GM10847 (cell line): ENCODE measurements around the gene GNRH2.

Experiments used
- POLR2A ChIP-seq: IDR thresholded peaks from 2 replicates; pipeline ENCODE4 v1.6.1; 2011; ENCODE audit not compliant: insufficient read length; ENCODE audit errors: extremely low read depth

GNRH2 gene

GRCh38 chr20:3038454-3038853, 5.0 kb upstream of the GNRH2 start:
- no peak for TF ChIP-seq POLR2A

GRCh38 chr20:3039426-3039825, 4.0 kb upstream of the GNRH2 start:
- no peak for TF ChIP-seq POLR2A

- TF ChIP-seq POLR2A = no peak
These were observed 3.3 kb upstream of the GNRH2 start for GRCh38 chr20:3040086-3040485.

- TF ChIP-seq POLR2A = no peak
These were observed 1.5 kb upstream of the GNRH2 start for GRCh38 chr20:3041854-3042409.

DNA sequence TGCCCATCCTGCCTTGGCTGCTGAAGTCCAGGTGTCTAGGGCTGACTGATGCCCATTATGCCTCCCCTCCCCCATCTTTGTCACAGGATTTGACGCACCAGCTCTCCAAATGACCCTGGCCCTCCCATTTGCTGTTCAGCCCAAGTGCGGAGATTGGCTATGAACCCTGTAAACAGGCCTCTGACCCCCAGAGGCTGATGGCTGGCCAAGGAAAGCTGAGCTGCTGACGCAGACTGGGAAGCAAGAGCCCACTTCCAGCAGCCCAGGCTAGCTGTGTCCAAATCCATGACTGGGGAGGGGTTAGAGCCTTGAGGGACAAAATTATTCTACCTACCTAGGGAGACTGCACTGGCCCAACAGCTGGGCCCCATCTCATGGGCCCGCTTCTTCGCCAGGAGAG, 797 bp upstream of the GNRH2 start:
- no peak for TF ChIP-seq POLR2A

DNA sequence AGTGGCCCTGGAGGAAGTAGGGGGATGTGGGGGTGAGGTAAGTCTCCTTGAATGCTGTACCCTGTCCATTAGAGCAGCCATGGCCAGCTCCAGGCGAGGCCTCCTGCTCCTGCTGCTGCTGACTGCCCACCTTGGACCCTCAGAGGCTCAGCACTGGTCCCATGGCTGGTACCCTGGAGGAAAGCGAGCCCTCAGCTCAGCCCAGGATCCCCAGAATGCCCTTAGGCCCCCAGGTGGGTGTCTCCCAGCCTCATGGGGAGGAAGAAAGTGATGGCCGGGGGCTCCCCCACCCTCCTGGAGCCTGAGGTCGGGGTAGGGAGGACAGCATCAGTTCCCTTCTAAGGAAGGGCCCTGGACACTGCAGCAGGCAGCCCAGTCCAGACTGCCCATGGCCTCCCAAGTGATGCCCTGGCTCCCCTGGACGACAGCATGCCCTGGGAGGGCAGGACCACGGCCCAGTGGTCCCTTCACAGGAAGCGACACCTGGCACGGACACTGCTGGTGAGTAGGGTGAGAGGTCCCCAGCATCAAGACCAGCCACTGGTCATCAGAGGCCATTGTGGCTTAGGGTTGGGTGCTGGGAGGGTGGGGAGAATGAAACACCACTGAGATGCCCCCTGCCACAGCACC, 1.0 kb downstream of the GNRH2 start:
- no peak for TF ChIP-seq POLR2A

- TF ChIP-seq POLR2A = no peak
These were observed 1.8 kb downstream of the GNRH2 start for GRCh38 chr20:3045042-3045815.

DNA sequence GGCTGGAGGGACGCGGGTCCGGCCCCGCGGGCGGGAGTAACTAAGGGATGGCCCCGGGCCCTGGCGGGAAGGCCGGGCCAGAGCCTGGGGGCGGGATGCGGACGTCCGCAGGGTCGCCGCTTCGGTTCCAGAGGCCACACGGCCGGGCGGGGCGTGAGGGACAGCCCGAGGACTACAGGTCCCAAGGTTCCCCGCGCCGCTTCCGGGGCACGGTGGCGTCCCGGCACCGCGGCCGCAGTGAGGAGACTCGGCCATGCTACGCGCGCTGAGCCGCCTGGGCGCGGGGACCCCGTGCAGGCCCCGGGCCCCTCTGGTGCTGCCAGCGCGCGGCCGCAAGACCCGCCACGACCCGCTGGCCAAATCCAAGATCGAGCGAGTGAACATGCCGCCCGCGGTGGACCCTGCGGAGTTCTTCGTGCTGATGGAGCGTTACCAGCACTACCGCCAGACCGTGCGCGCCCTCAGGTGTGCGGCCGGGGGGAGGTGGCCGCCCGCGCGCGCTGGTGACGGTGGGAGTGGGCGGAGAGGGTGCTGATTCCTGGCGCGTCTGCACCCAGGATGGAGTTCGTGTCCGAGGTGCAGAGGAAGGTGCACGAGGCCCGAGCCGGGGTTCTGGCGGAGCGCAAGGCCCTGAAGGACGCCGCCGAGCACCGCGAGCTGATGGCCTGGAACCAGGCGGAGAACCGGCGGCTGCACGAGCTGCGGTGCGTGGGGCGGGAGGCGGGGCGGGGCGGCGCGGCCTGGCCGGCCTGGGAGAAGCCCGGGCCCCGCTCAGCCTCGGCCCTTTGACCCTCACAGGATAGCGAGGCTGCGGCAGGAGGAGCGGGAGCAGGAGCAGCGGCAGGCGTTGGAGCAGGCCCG, 2.6 kb downstream of the GNRH2 start, which contains the start of gene MRPS26:
MRPS26 (plus strand) TSS at position 237 of the 861 bp plus-strand sequence; CDS start at position 254, 17 bp downstream.
- TF ChIP-seq POLR2A = peak; percentile 66

- no peak for TF ChIP-seq POLR2A
These were observed 3.4 kb downstream of the GNRH2 start for GRCh38 chr20:3046677-3047462.

DNA sequence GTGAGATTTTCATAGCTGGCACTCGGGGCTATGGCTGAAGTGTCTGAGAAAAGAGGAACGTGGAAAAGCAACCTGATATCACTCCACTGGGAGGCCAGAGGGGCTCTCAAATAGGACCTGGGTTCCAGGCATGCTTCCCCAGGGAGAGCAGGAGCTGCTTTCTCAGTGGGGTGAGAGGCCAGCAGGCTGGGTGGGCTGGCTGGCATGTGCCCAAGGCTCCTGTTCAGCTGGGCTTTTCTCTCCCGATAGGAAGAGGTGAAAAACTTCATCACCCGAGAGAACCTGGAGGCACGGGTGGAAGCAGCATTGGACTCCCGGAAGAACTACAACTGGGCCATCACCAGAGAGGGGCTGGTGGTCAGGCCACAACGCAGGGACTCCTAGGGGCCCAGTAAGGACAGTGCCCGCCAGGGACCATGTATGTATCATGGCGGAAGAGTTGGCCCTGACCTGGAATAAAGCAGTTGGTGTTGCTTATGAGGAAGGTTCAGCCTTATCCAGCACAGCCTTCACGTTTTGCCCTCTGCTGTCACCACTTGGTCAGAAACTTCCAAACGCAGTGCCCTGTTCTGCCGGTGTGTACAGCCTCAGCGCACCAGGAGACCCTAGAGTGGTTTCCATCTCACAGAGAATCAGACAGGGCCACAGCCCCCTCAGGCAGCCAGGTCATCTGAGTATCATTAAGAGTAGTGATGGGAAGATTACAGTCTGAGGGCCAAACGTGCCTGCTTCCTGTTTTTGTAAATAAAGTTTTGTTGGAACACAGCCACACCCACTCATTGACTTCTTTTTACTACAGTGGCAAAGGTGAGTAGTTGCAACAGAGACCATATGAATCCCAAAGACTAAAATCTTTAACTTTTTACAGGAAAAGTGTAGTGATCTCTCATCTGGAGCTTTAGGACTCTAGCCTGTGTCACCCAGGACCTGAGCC, 4.3 kb downstream of the GNRH2 start:
- TF ChIP-seq POLR2A = no peak

- TF ChIP-seq POLR2A = no peak
These were observed 8.1 kb downstream of the GNRH2 start for GRCh38 chr20:3051385-3052019.

DNA sequence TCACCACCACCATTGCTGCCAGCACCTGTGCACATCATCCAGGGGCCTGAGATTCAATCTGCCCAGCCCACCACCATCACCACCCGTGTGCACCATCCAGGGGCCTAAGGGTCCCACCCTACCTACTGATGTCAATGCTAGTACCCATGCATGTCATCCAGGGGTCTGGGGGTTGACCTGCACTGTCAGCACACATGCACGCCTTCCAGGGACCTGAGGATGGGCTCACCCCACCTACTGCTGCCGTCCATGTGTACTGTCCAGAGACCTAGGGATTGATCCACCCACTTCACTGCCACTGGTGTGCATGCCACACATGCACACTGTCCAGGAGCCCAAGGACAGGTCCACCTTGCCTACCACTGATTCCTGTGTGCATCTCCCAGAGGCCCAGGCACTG, 16.1 kb downstream of the GNRH2 start:
- TF ChIP-seq POLR2A = no peak
